Panc1 (cell line): ENCODE results near the gene NDUFAF8. TPM values are rescaled to one million over a fixed set of nuclear protein-coding genes. Genes with fewer than 3 reads are reported as not detected.

ENCODE experiments used
- ATAC-seq: fragments of 200-7000 bp; cut with Tn5 transposase; 2 replicates; pipeline ENCODE4 v1.9.1; 2020; ENCODE audit warnings: mild to moderate bottlenecking, moderate library complexity
- BruUV-seq: library from RNA; stranded (reverse); fragments of 400-500 nt; replicated peaks from 2 replicates; lab custom pipeline; 2021; lab: Mats Ljungman, UMichigan
- CTCF ChIA-PET: fragments of 300-600 bp; sonication (Branson Sonifier 250); formaldehyde crosslinking; loops from one replicate; lab custom pipeline; 2022; ENCODE audit warnings: antibody characterized with exemption; lab: Charles Lee
- POLR2A ChIA-PET: fragments of 300-600 bp; sonication (Branson Sonifier 250); formaldehyde crosslinking; loops from one replicate; lab custom pipeline; 2022; ENCODE audit warnings: antibody characterized with exemption; lab: Charles Lee
- DNase-seq: peaks from one replicate; pipeline ENCODE4 v3.0.0-alpha.2; 2010; ENCODE audit warnings: low read depth, low spot score
- H3K27ac ChIP-seq: 2 replicates; pipeline ENCODE4 v1.5.1; 2011; ENCODE audit warnings: mild to moderate bottlenecking, low read length, inconsistent platforms
- H3K27me3 ChIP-seq: fragments of 200-500 bp; sonication (Bioruptor generic); 2 replicates; pipeline ENCODE4 v1.6.0; 2014; ENCODE audit warnings: low read length, inconsistent platforms; ENCODE audit not compliant: control insufficient read depth, insufficient read depth
- H3K36me3 ChIP-seq: fragments of 200-500 bp; sonication (Bioruptor generic); 2 replicates; pipeline ENCODE4 v1.5.1; 2014; ENCODE audit warnings: inconsistent platforms, mild to moderate bottlenecking, low read length, moderate library complexity; ENCODE audit not compliant: control insufficient read depth, insufficient read depth
- H3K4me1 ChIP-seq: 2 replicates; pipeline ENCODE4 v1.5.1; 2011; ENCODE audit warnings: inconsistent platforms, mild to moderate bottlenecking, low read length, moderate library complexity; ENCODE audit not compliant: control insufficient read depth, insufficient read depth
- H3K4me3 ChIP-seq, 2 experiments: 2 replicates each; pipeline ENCODE4 v1.5.1; 2011 to 2012; ENCODE audit warnings: low read depth in 2 of 2, low read length in 2 of 2, mild to moderate bottlenecking in 2 of 2, inconsistent platforms in 1 of 2, moderate library complexity in 1 of 2
- H3K9me3 ChIP-seq: fragments of 200-500 bp; sonication (Bioruptor generic); 2 replicates; pipeline ENCODE4 v1.5.1; 2014; ENCODE audit warnings: low read depth, mild to moderate bottlenecking, inconsistent platforms, low read length, moderate library complexity; ENCODE audit not compliant: control insufficient read depth, insufficient read depth
- CTCF ChIP-seq: fragments of 450-650 bp; IDR thresholded peaks from 2 replicates; pipeline ENCODE4 v1.5.1; 2017; ENCODE audit warnings: mild to moderate bottlenecking
- POLR2AphosphoS5 ChIP-seq: IDR thresholded peaks from 2 replicates; pipeline ENCODE4 v1.6.1; 2012; ENCODE audit warnings: mild to moderate bottlenecking, low read depth, low read length, moderate library complexity
- REST ChIP-seq, 2 experiments: IDR thresholded peaks; 2 replicates each; pipeline ENCODE4 v1.6.1; 2011 to 2012; ENCODE audit warnings: low read depth in 2 of 2, control low read depth in 1 of 2, low read length in 1 of 2, mild to moderate bottlenecking in 1 of 2, moderate library complexity in 1 of 2; ENCODE audit not compliant: insufficient read depth in 1 of 2
- SIN3A ChIP-seq: IDR thresholded peaks from 2 replicates; pipeline ENCODE4 v1.6.1; 2012; ENCODE audit warnings: low read depth, mild to moderate bottlenecking, low read length, moderate library complexity, borderline replicate concordance; ENCODE audit not compliant: insufficient read depth
- TCF7L2 ChIP-seq: IDR thresholded peaks from 2 replicates; pipeline ENCODE4 v1.6.1; 2011; ENCODE audit warnings: mild to moderate bottlenecking, low read depth, low read length, inconsistent platforms
- in situ Hi-C: cut with HindIII; loops from 2 replicates; pipeline ENCODE4 v1.10.0; 2016; ENCODE audit warnings: low sequenced_read_pairs, low pct_unique_long_range_greater_than_20kb
- intact Hi-C: fragments of 100-400 bp; cut with micrococcal nuclease; formaldehyde crosslinking; loops from one replicate; pipeline ENCODE4 v1.10.0; 2022; ENCODE audit not compliant: unreplicated experiment
- total RNA-seq: library from RNA; stranded (reverse); gene quantifications from one replicate; pipeline ENCODE4 v1.2.1, GENCODE V29; 2021; ENCODE audit not compliant: unreplicated experiment

NDUFAF8 gene
- total RNA-seq, 1 experiment from 2014 or later: 75.8 TPM

- TF ChIP-seq TCF7L2 (no peak), CTCF (no peak), SIN3A (no peak), POLR2AphosphoS5 (no peak), REST (IDR thresholded peaks at IDR 0.05; ENCODE audit: insufficient read depth in 1 of 2, low read depth in 2 of 2, low read length in 1 of 2) (no peak)
- ATAC-seq (no peak), DNase-seq (no peak)
- CTCF ChIA-PET: no interaction called here
- Histone ChIP-seq H3K36me3 (no peaks in the 10 kb centered on the region), H3K9me3 (no peaks in the 10 kb centered on the region), H3K4me3 (no peak overlapping the region), H3K27ac (no peak overlapping the region), H3K4me1 (no peaks in the 10 kb centered on the region), H3K27me3 (no peaks in the 10 kb centered on the region)
- POLR2A ChIA-PET: no interaction called here
- in situ Hi-C loops: loop anchor here (5.0 kb wide), 1 partner anchor 64 kb away; no protein-coding TSS in a partner anchor
- intact Hi-C loops: no loop called here
- no TSS peak for BruUV-seq
Observed at GRCh38 chr17:81206166-81206565, 33.0 kb upstream of the NDUFAF8 start.

- no peaks in the 10 kb centered on the region for H3K4me1 ChIP-seq
- DNase-seq (no peak), ATAC-seq (no peak)
- H3K27ac ChIP-seq: no peak overlapping the region
- no peaks in the 10 kb centered on the region for H3K9me3 ChIP-seq
- H3K27me3 ChIP-seq: no peaks in the 10 kb centered on the region
- no peaks in the 10 kb centered on the region for H3K36me3 ChIP-seq
- TF ChIP-seq SIN3A (no peak), TCF7L2 (no peak), POLR2AphosphoS5 (no peak)
- in situ Hi-C loops (loop anchor here (5.0 kb wide), 1 partner anchor 64 kb away; no protein-coding TSS in a partner anchor), intact Hi-C loops (no loop called here)
- no TSS peak for BruUV-seq
- no peak overlapping the region for H3K4me3 ChIP-seq
- ChIA-PET POLR2A (no interaction called here), CTCF (no interaction called here)
Observed at GRCh38 chr17:81206657-81207056, 32.5 kb upstream of the NDUFAF8 start.
